Sigmoid colon (tissue), 7 donors: ENCODE measurements around the gene RPS6KA2. TPM values are rescaled to one million over a fixed set of nuclear protein-coding genes. Genes with fewer than 3 reads are reported as not detected.

ENCODE experiments used
- DNase-seq: peaks from one replicate; pipeline ENCODE4 v3.0.0-alpha.2; 2019
- H3K27ac ChIP-seq, 4 donors: fragments of 200-600 bp; sonication (generic); one replicate each; pipeline ENCODE4 v1.5.1; 2016 to 2019; ENCODE audit warnings: mild to moderate bottlenecking in 1 of 4
- H3K27me3 ChIP-seq, 3 donors: fragments of 200-600 bp; sonication (generic); one replicate each; pipeline ENCODE4 v1.5.1; 2019; ENCODE audit warnings: mild to moderate bottlenecking in 1 of 3
- H3K36me3 ChIP-seq, 4 donors: fragments of 200-600 bp; sonication (generic); one replicate each; pipeline ENCODE4 v1.5.1; 2016 to 2019
- H3K4me1 ChIP-seq, 4 donors: fragments of 200-600 bp; sonication (generic); one replicate each; pipeline ENCODE4 v1.5.1; 2017 to 2019
- H3K4me3 ChIP-seq, 4 donors: fragments of 200-600 bp; sonication (generic); one replicate each; pipeline ENCODE4 v1.5.1; 2017 to 2019; ENCODE audit warnings: mild to moderate bottlenecking in 2 of 4, moderate library complexity in 1 of 4
- H3K9me3 ChIP-seq, 4 donors: fragments of 200-600 bp in 3 of 4; sonication (generic) in 3 of 4; one replicate each; pipeline versions ENCODE4 v1.5.1 to v1.6.1; 2013 to 2019
- CTCF ChIP-seq, 4 experiments: fragments of 450-650 bp in 3 of 4; fragments of 200-600 bp in 1 of 4; IDR thresholded peaks; one replicate each; pipeline ENCODE4 v1.5.1; 2016 to 2019; ENCODE audit warnings: antibody characterized with exemption in 4 of 4, mild to moderate bottlenecking in 3 of 4, moderate library complexity in 2 of 4
- EP300 ChIP-seq, 4 donors: sonication (generic); formaldehyde crosslinking; IDR thresholded peaks; one replicate each; pipeline ENCODE4 v1.6.1; 2017; ENCODE audit warnings: antibody characterized with exemption in 4 of 4
- POLR2A ChIP-seq, 2 donors: fragments of 450-650 bp; IDR thresholded peaks; one replicate each; pipeline ENCODE4 v1.6.1; 2016; ENCODE audit warnings: antibody characterized with exemption in 2 of 2, mild to moderate bottlenecking in 2 of 2, moderate library complexity in 2 of 2
- POLR2AphosphoS5 ChIP-seq, 4 donors: sonication (generic); formaldehyde crosslinking; IDR thresholded peaks; one replicate each; pipeline ENCODE4 v1.6.1; 2017; ENCODE audit warnings: antibody characterized with exemption in 4 of 4
- WGBS, 2 donors: extraction: QIAGEN DNeasy Blood & Tissue Kit; methylation state at CpG; one replicate each; pipeline ENCODE4 v1.1.7; 2013; 5-methylcytosine and 5-hydroxymethylcytosine counted together
- intact Hi-C: fragments of 100-400 bp; cut with DNase I; formaldehyde crosslinking; loops from one replicate; pipeline ENCODE4 v1.15.1; 2023
- polyA plus RNA-seq, 3 donors: library from polyadenylated mRNA; stranded (reverse); fragments of 200-250 nt; gene quantifications; one replicate each; pipeline ENCODE4 v1.2.3, GENCODE V29; 2013
- total RNA-seq, 4 donors: library from RNA; depleted of rRNA; stranded (reverse); fragments of >200 nt; gene quantifications; one replicate each; pipeline ENCODE4 v1.1.0, GENCODE V29; 2016
- donor health status: healthy with polysubstance abuse.
- donor health status: Bipolar disorder and iron deficiency.
- donor health status: healthy.

The RPS6KA2 gene
- total and polyA plus RNA-seq, 7 donors, result 6.5 to 44.7 (median 27.8) TPM

GRCh38 chr6:166618251-166618650 is 8.8 kb downstream of the RPS6KA2 start:
- intact Hi-C loops, result no loop called here

GRCh38 chr6:166617359-166617758 is 9.7 kb downstream of the RPS6KA2 start:
- intact Hi-C loops, result no loop called here
- Histone ChIP-seq H3K27ac (no peak overlapping the region), H3K4me3 (no peak overlapping the region), H3K27me3 (no peaks in the 10 kb centered on the region), H3K9me3 (no peaks in the 10 kb centered on the region), H3K36me3 (no peaks in the 10 kb centered on the region), H3K4me1 (peaks cover 0 to 79% (median 51%) of the 10 kb centered on the region in 4 donors)
- TF ChIP-seq POLR2AphosphoS5 (IDR thresholded peaks at IDR 0.05), result no peak
- no peak for TF ChIP-seq CTCF (IDR thresholded peaks at IDR 0.05)
- TF ChIP-seq EP300 (IDR thresholded peaks at IDR 0.05), result no peak
- TF ChIP-seq POLR2A (IDR thresholded peaks at IDR 0.05), result no peak
- WGBS, 2 donors, result 87 to 90% methylated on average over 7 of the region's 7 CpGs
- no peak for DNase-seq

More at GRCh38 chr6:166618251-166618650, 8.8 kb downstream of the RPS6KA2 start:
- Histone ChIP-seq H3K27me3 (no peaks in the 10 kb centered on the region), H3K36me3 (no peaks in the 10 kb centered on the region), H3K4me1 (peaks cover 0 to 74% (median 45%) of the 10 kb centered on the region in 4 donors), H3K4me3 (no peak overlapping the region), H3K27ac (peak overlapping the region in 2 of 4 donors; percentile 78 to 81), H3K9me3 (no peaks in the 10 kb centered on the region)
- DNase-seq, result no peak
- no peak for TF ChIP-seq CTCF (IDR thresholded peaks at IDR 0.05)
- no peak for TF ChIP-seq EP300 (IDR thresholded peaks at IDR 0.05)
- no peak for TF ChIP-seq POLR2AphosphoS5 (IDR thresholded peaks at IDR 0.05)
- WGBS, 2 donors, result 94% methylated on average over 4 of the region's 4 CpGs

GRCh38 chr6:166616261-166617238 is 10.5 kb downstream of the RPS6KA2 start:
- no peak overlapping the region for H3K4me3 ChIP-seq
- H3K4me1 ChIP-seq, result peaks cover 0 to 82% (median 51%) of the 10 kb centered on the region in 4 donors
- H3K9me3 ChIP-seq, result no peaks in the 10 kb centered on the region
- peak overlapping the region in 1 of 4 donors; percentile 52 for H3K27ac ChIP-seq
- intact Hi-C loops, result no loop called here
- H3K36me3 ChIP-seq, result no peaks in the 10 kb centered on the region
- no peaks in the 10 kb centered on the region for H3K27me3 ChIP-seq
- 95% methylated on average over 22 of the region's 22 CpGs for WGBS, 2 donors
- no peak for DNase-seq
- TF ChIP-seq POLR2AphosphoS5 (IDR thresholded peaks at IDR 0.05), result no peak
- no peak for TF ChIP-seq EP300 (IDR thresholded peaks at IDR 0.05)
- TF ChIP-seq POLR2A (IDR thresholded peaks at IDR 0.05), result no peak
- no peak for TF ChIP-seq CTCF (IDR thresholded peaks at IDR 0.05)

- peaks cover 0 to 69% (median 37%) of the 10 kb centered on the region in 4 donors for H3K4me1 ChIP-seq
- no peaks in the 10 kb centered on the region for H3K9me3 ChIP-seq
- DNase-seq, result no peak
- peak overlapping the region in 3 of 4 donors; percentile 37 to 65 (median 52) for H3K27ac ChIP-seq
- intact Hi-C loops, result no loop called here
- H3K36me3 ChIP-seq, result no peaks in the 10 kb centered on the region
- WGBS, 2 donors, result 91 to 93% methylated on average over 21 of the region's 21 CpGs
- H3K4me3 ChIP-seq, result no peak overlapping the region
- no peaks in the 10 kb centered on the region for H3K27me3 ChIP-seq
- peak in 2 of 4 donors; percentile 53 to 56 for TF ChIP-seq POLR2AphosphoS5 (IDR thresholded peaks at IDR 0.05)
- peak in 2 of 4 donors; percentile 17 to 39 for TF ChIP-seq EP300 (IDR thresholded peaks at IDR 0.05)
- TF ChIP-seq CTCF (IDR thresholded peaks at IDR 0.05), result no peak
- no peak for TF ChIP-seq POLR2A (IDR thresholded peaks at IDR 0.05)
Observed at GRCh38 chr6:166615059-166615770, 11.8 kb downstream of the RPS6KA2 start.
